CD4-positive, alpha-beta memory T cell (primary cell): ENCODE data around the gene RTBDN. TPM values are rescaled to one million over a fixed set of nuclear protein-coding genes. Genes with fewer than 3 reads are reported as not detected.

ENCODE experiments used
- CTCF ChIA-PET: fragments of 350-600 bp; sonication (Branson Sonifier 250); formaldehyde crosslinking; loops from one replicate; lab custom pipeline; 2021; ENCODE audit warnings: inconsistent platforms; ENCODE audit not compliant: partially characterized antibody; lab: Charles Lee
- POLR2A ChIA-PET: fragments of 350-600 bp; sonication (Branson Sonifier 250); formaldehyde crosslinking; loops from one replicate; lab custom pipeline; 2021; ENCODE audit not compliant: partially characterized antibody; lab: Charles Lee
- DNase-seq, 5 donors: peaks; one replicate each; pipeline versions ENCODE4 v3.0.0 to v3.0.0-alpha.2; 2020 to 2022; ENCODE audit warnings: mixed read lengths in 1 of 5
- H3K27ac ChIP-seq: one replicate; pipeline ENCODE4 v1.7.0; 2013; ENCODE audit warnings: low read depth, low read length
- H3K27me3 ChIP-seq: 2 replicates; pipeline ENCODE4 v1.7.0; 2013; ENCODE audit warnings: mild to moderate bottlenecking, low read length, moderate library complexity; ENCODE audit not compliant: insufficient read depth
- H3K36me3 ChIP-seq: 2 replicates; pipeline ENCODE4 v1.7.0; 2013; ENCODE audit warnings: mild to moderate bottlenecking, low read length, moderate library complexity; ENCODE audit not compliant: insufficient read depth
- H3K4me1 ChIP-seq: 2 replicates; pipeline ENCODE4 v1.7.0; 2013; ENCODE audit warnings: mild to moderate bottlenecking, low read length, moderate library complexity; ENCODE audit not compliant: insufficient read depth
- H3K4me3 ChIP-seq, 2 donors: one replicate each; pipeline ENCODE4 v1.7.0; 2013; ENCODE audit warnings: low read length in 2 of 2, mild to moderate bottlenecking in 1 of 2
- H3K9me3 ChIP-seq, 2 donors: one replicate each; pipeline ENCODE4 v1.7.0; 2013; ENCODE audit warnings: low read length in 2 of 2, control low read depth in 1 of 2; ENCODE audit not compliant: control insufficient read depth in 1 of 2
- H3K27ac Mint-ChIP-seq, 7 donors: one replicate each; pipeline ENCODE4 v1.8.0; 2020 to 2021; ENCODE audit warnings: mixed read lengths in 7 of 7, mild to moderate bottlenecking in 6 of 7, inconsistent platforms in 3 of 7, moderate library complexity in 3 of 7
- H3K27me3 Mint-ChIP-seq, 2 donors: one replicate each; pipeline ENCODE4 v1.8.0; 2020 to 2021; ENCODE audit warnings: mixed read lengths in 2 of 2
- H3K36me3 Mint-ChIP-seq, 2 donors: one replicate each; pipeline ENCODE4 v1.8.0; 2020 to 2021; ENCODE audit warnings: mixed read lengths in 2 of 2, inconsistent platforms in 1 of 2, mild to moderate bottlenecking in 1 of 2
- H3K4me1 Mint-ChIP-seq, 4 donors: one replicate each; pipeline ENCODE4 v1.8.0; 2020 to 2021; ENCODE audit warnings: mixed read lengths in 4 of 4, mild to moderate bottlenecking in 1 of 4
- H3K4me3 Mint-ChIP-seq, 8 donors: one replicate each; pipeline ENCODE4 v1.8.0; 2020 to 2021; ENCODE audit warnings: mixed read lengths in 8 of 8, mild to moderate bottlenecking in 7 of 8, moderate library complexity in 6 of 8, inconsistent platforms in 3 of 8
- H3K9me3 Mint-ChIP-seq, 8 donors: one replicate each; pipeline ENCODE4 v1.8.0; 2020 to 2021; ENCODE audit warnings: mixed read lengths in 8 of 8, mild to moderate bottlenecking in 5 of 8, inconsistent platforms in 3 of 8, moderate library complexity in 1 of 8
- intact Hi-C: fragments of 100-400 bp; cut with micrococcal nuclease; formaldehyde crosslinking; loops from one replicate; pipeline ENCODE4 v1.15.1; 2023
- polyA plus RNA-seq, 2 donors: library from polyadenylated mRNA; unstranded; fragments of 300-500 nt; fragmentation: Illumina TruSeq; gene quantifications; one replicate each; pipeline ENCODE4 v1.2.3, GENCODE V29; 2021
- total RNA-seq, 2 experiments: library from RNA; stranded (reverse); gene quantifications; one replicate each; pipeline ENCODE4 v1.2.3, GENCODE V29; 2021

Gene RTBDN
- total and polyA plus RNA-seq, 4 experiments from 2014 or later, result not detected

DNA sequence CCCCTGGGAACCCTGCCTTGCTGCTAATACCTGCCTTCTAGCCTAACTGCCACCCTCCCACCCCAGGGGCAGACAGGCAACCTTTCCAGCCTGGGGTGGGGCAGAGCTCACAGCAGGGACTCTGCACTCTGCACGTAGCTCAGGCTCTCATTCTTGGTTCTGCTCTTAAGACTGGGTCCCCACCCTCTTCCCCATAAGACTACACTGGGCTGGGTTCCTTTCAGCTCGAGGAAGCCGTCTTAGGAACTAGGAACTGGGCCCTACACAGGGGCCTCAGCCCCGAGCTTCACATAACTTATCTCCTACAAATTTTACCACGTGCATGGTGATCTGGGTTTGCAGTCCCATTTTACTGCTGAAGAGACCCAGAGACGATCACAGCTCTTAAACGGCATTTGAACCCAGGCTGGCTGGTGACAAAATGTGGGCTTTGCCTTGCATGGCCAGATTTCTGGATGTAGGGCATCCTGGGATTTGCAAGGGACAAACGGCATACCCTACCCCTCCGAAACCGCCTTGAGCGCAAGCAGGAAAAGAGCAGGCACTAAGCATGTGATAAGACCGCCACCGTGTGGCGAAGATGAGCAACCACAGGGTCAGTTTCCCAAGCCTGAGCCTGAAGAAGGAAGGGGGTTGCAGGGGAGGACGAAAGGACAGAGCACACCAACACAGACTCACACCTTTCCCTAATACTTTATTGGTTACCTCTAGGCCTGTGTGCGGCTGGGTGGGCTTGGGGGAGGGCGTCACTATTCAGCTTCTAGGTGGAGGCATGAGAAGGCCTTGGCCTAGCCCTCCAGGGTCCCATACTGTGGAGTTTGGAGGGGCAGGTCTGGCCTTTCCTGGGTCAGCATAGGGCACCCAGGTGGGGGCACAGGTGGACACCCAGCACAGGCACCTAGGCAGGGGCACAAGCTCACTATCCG lies 38.0 kb downstream of the RTBDN start:
- intact Hi-C loops, result loop anchor here (1.0 to 5.0 kb wide), 6 partner anchors 19 to 79 kb away; partner anchors contain the start of gene GET3
- peaks cover 0 to 22% (median 0%) of the 10 kb centered on the region in 8 donors for H3K9me3 Mint-ChIP-seq
- CTCF ChIA-PET, result interaction anchor here (0.6 to 17.4 kb wide), 28 partner anchors 9 to 402 kb away, joined by 3 to 906 read pairs (median 4); partner anchors contain the start of genes CALR, FBXW9, GET3 and HOOK2

DNA sequence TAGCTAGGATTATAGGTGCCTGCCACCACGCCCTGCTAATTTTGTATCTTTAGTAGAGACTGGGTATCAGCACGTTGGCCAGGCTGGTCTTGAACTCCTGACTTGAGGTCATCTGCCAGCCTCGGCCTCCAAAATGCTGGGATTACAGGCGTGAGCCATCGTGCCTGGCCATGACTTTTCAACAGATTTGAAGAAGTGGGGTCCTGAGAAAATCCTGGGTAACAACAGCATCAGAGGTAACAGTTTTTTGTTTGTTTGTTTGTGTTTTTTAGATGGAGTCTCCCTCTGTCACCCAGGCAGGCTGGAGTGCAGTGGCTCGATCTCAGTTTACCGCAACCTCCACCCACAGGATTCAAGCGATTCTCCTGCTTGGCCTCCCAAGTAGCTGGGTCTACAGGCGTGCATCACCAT lies 39.4 kb downstream of the RTBDN start:
- Histone ChIP-seq H3K9me3 (no peaks in the 10 kb centered on the region), H3K4me1 (peaks cover 42% of the 10 kb centered on the region), H3K27me3 (no peaks in the 10 kb centered on the region), H3K4me3 (no peak overlapping the region), H3K27ac (peak overlapping the region; percentile 100), H3K36me3 (peaks cover 10% of the 10 kb centered on the region)
- H3K27me3 Mint-ChIP-seq, result no peaks in the 10 kb centered on the region
- H3K9me3 Mint-ChIP-seq, result peaks cover 0 to 24% (median 0%) of the 10 kb centered on the region in 8 donors
- peaks cover 26 to 50% (median 34%) of the 10 kb centered on the region in 4 donors for H3K4me1 Mint-ChIP-seq
- peak overlapping the region in 6 of 7 donors; percentile 93 to 99 (median 98) for H3K27ac Mint-ChIP-seq
- H3K4me3 Mint-ChIP-seq, result peak overlapping the region; percentile 62 to 88 (median 84)
- no peak for DNase-seq
- H3K36me3 Mint-ChIP-seq, result peaks cover 7 to 34% of the 10 kb centered on the region in 2 donors
- CTCF ChIA-PET, result interaction anchor here (0.8 to 17.4 kb wide), 9 partner anchors 8 to 118 kb away, joined by 3 to 906 read pairs (median 5); partner anchors contain the start of genes HOOK2, RNASEH2A and TNPO2
- POLR2A ChIA-PET, result interaction anchor here (1.4 to 20.0 kb wide), 7 partner anchors 8 to 114 kb away, joined by 4 to 1162 read pairs (median 54); partner anchors contain the start of genes GET3, HOOK2, PRDX2 and THSD8
- intact Hi-C loops, result loop anchor here (5.0 kb wide), 4 partner anchors 52 to 1052 kb away; partner anchors contain the start of genes IER2, RAD23A and STX10

More for the DNA sequence above, 38.0 kb downstream of the RTBDN start:
- H3K4me1 Mint-ChIP-seq, result peaks cover 25 to 51% (median 34%) of the 10 kb centered on the region in 4 donors
- Histone ChIP-seq H3K4me1 (peaks cover 42% of the 10 kb centered on the region), H3K9me3 (no peaks in the 10 kb centered on the region), H3K27ac (peak overlapping the region; percentile 42), H3K4me3 (peak overlapping the region in 1 of 2 donors; percentile 42), H3K27me3 (no peaks in the 10 kb centered on the region), H3K36me3 (peaks cover 14% of the 10 kb centered on the region)
- peak overlapping the region in 6 of 7 donors; percentile 95 to 99 (median 97) for H3K27ac Mint-ChIP-seq
- H3K4me3 Mint-ChIP-seq, result peak overlapping the region; percentile 59 to 89 (median 82)
- peaks cover 7 to 31% of the 10 kb centered on the region in 2 donors for H3K36me3 Mint-ChIP-seq
- DNase-seq, result peak; percentile 79 to 84 (median 79)
- POLR2A ChIA-PET, result interaction anchor here (0.6 to 20.0 kb wide), 11 partner anchors 9 to 115 kb away, joined by 3 to 1162 read pairs (median 11); partner anchors contain the start of genes GET3, HOOK2, RNASEH2A and TNPO2
- no peaks in the 10 kb centered on the region for H3K27me3 Mint-ChIP-seq

DNA sequence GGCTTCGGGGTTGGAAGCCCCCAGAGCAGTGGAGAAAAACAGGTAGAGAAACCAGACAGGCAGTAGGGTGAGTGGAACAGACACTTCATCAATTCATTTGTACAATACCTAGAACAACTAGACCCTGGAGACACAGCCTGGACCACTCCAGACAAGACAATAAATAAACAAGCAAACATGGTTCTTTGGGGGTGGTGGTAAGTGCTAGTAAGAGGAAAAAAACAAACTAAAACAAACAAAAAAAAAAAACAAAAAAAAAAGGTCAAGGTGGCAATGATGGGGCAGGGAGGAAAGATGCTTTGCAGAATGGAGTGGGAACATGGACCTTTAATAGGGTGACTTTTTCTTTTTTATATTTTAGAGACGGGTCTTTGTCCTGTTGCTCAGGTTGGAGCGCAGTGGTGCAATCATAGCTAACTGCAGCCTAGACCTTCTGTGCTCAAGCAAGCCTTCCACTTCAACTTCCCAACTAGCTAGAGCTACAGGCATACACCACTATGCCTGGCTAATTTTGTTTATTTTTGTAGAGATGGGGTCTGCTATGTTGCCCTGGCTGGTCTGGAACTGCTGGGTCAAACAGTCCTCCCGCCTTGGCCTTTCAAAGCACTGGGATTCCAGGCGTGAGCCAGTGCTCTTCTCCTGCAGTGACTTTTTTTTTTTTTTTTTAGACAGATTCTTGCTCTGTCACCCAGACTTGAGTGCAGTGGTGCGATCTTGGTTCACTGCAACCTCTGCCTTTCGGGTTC lies 40.0 kb downstream of the RTBDN start:
- peak overlapping the region in 6 of 7 donors; percentile 93 to 99 (median 98) for H3K27ac Mint-ChIP-seq
- Histone ChIP-seq H3K27me3 (no peaks in the 10 kb centered on the region), H3K4me1 (peaks cover 39% of the 10 kb centered on the region), H3K9me3 (no peaks in the 10 kb centered on the region), H3K27ac (peak overlapping the region; percentile 100), H3K36me3 (peaks cover 4% of the 10 kb centered on the region), H3K4me3 (peak overlapping the region; percentile 11 to 100)
- intact Hi-C loops, result loop anchor here (5.0 kb wide), 3 partner anchors 153 to 1053 kb away; partner anchors contain the start of genes IER2, RAD23A and STX10
- peak in 3 of 5 donors; percentile 43 to 64 (median 57) for DNase-seq
- H3K4me3 Mint-ChIP-seq, result peak overlapping the region; percentile 62 to 88 (median 84)
- peaks cover 0 to 24% (median 0%) of the 10 kb centered on the region in 8 donors for H3K9me3 Mint-ChIP-seq
- ChIA-PET POLR2A (interaction anchor here (4.3 to 20.0 kb wide), 6 partner anchors 8 to 72 kb away, joined by 26 to 1162 read pairs (median 61); partner anchors contain the start of genes GET3, HOOK2, PRDX2 and RNASEH2A), CTCF (interaction anchor here (0.8 to 17.4 kb wide), 5 partner anchors 24 to 118 kb away, joined by 5 to 906 read pairs (median 13); partner anchors contain the start of genes HOOK2 and TNPO2)
- peaks cover 7 to 30% of the 10 kb centered on the region in 2 donors for H3K36me3 Mint-ChIP-seq
- peaks cover 25 to 46% (median 31%) of the 10 kb centered on the region in 4 donors for H3K4me1 Mint-ChIP-seq
- no peaks in the 10 kb centered on the region for H3K27me3 Mint-ChIP-seq

DNA sequence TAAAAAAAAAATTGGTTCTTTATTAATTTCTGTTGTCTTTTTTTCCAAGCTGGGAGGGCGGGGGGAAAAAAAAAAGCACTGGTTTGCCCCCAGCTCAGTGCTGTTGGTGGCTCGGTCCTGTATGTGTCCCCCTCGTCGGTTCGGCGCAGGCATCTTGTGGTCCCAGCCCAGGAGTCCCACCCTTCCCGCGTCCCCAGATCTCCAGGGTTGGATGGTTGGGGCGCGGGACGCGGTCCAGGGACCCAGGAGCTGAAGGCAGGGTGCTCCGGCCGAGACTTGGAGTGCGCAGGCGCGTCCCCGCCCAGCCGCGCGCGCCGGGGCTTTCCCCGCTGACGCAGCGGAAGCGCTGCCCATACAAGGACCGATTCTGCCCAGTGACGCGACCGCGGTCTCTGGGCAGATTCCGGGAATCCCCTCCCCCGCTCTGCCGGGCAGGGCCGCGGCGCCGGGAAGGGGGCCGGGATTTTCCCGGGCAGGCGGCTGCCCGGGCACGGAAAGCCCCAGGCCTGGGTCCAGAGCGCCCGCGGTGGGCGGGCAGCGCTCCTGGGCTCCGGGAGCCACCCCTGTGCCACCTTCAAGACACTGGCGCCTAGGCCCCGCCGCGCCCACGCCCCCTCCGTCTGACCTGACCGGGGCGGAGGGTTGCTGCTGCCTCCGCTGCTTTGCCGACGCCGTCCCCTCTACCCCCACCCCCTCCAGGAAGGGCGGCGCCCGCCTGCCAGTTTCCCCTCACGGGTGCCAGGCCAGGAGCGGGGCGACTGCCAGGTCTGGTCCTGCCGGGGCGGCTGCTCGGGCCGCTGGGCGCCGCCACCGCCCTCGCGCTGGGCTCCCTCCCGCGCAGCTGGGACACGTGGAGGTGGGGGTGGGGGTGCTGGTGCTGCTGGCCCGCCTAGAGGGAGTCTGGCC lies 40.8 kb downstream of the RTBDN start:
- Mint-ChIP-seq H3K27ac (peak overlapping the region in 6 of 7 donors; percentile 99 to 100 (median 100)), H3K36me3 (peaks cover 7 to 28% of the 10 kb centered on the region in 2 donors), H3K9me3 (peaks cover 0 to 24% (median 0%) of the 10 kb centered on the region in 8 donors), H3K4me1 (peaks cover 30 to 55% (median 36%) of the 10 kb centered on the region in 4 donors), H3K4me3 (peak overlapping the region; percentile 92 to 98 (median 95)), H3K27me3 (no peaks in the 10 kb centered on the region)
- peak; percentile 95 to 98 (median 97) for DNase-seq
- CTCF ChIA-PET, result interaction anchor here (0.8 to 17.4 kb wide), 7 partner anchors 9 to 140 kb away, joined by 3 to 906 read pairs (median 5); partner anchors contain the start of genes DHPS, FARSA, HOOK2 and THSD8
- no peaks in the 10 kb centered on the region for H3K27me3 ChIP-seq
- POLR2A ChIA-PET, result interaction anchor here (0.6 to 20.0 kb wide), 22 partner anchors 9 to 1725 kb away, joined by 3 to 1162 read pairs (median 8); partner anchors contain the start of genes DHPS, DNAJB1, FBXW9 and GCDH
- peak overlapping the region; percentile 100 for H3K27ac ChIP-seq
- peaks cover 47% of the 10 kb centered on the region for H3K4me1 ChIP-seq
- peaks cover 4% of the 10 kb centered on the region for H3K36me3 ChIP-seq
- H3K4me3 ChIP-seq, result peak overlapping the region; percentile 88 to 100
- no peaks in the 10 kb centered on the region for H3K9me3 ChIP-seq
- intact Hi-C loops, result loop anchor here (5.0 kb wide), 3 partner anchors 154 to 1054 kb away; partner anchors contain the start of genes IER2, RAD23A and STX10

DNA sequence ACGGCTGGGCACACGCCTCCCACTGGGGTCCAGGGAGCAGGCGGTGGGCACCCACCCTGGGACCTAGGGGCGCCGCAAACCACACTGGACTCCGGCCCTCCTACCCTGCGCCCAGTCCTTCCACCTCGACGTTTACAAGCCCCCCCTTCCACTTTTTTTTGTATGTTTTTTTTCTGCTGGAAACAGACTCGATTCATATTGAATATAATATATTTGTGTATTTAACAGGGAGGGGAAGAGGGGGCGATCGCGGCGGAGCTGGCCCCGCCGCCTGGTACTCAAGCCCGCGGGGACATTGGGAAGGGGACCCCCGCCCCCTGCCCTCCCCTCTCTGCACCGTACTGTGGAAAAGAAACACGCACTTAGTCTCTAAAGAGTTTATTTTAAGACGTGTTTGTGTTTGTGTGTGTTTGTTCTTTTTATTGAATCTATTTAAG lies 41.5 kb downstream of the RTBDN start:
- intact Hi-C loops, result loop anchor here (5.0 kb wide), 3 partner anchors 154 to 1054 kb away; partner anchors contain the start of genes IER2, RAD23A and STX10
- ChIA-PET CTCF (interaction anchor here (0.8 to 17.4 kb wide), 7 partner anchors 9 to 141 kb away, joined by 3 to 906 read pairs (median 5); partner anchors contain the start of genes DHPS, FARSA, HOOK2 and THSD8), POLR2A (interaction anchor here (0.6 to 20.0 kb wide), 27 partner anchors 10 to 1725 kb away, joined by 3 to 1162 read pairs (median 4); partner anchors contain the start of genes CALR, DHPS, DNAJB1 and FBXW9)
- Mint-ChIP-seq H3K4me1 (peaks cover 31 to 61% (median 40%) of the 10 kb centered on the region in 4 donors), H3K4me3 (peak overlapping the region; percentile 92 to 98 (median 95)), H3K36me3 (peaks cover 7 to 28% of the 10 kb centered on the region in 2 donors), H3K27ac (peak overlapping the region in 6 of 7 donors; percentile 99 to 100 (median 100)), H3K9me3 (peaks cover 0 to 24% (median 0%) of the 10 kb centered on the region in 8 donors), H3K27me3 (no peaks in the 10 kb centered on the region)
- H3K9me3 ChIP-seq, result no peaks in the 10 kb centered on the region
- H3K4me1 ChIP-seq, result peaks cover 50% of the 10 kb centered on the region
- peaks cover 4% of the 10 kb centered on the region for H3K36me3 ChIP-seq
- peak overlapping the region; percentile 88 to 100 for H3K4me3 ChIP-seq
- peak in 1 of 5 donors; percentile 57 for DNase-seq
- no peaks in the 10 kb centered on the region for H3K27me3 ChIP-seq
- peak overlapping the region; percentile 100 for H3K27ac ChIP-seq
